Measurements from ENCODE around the gene RPS3.

Gene RPS3

DNA sequence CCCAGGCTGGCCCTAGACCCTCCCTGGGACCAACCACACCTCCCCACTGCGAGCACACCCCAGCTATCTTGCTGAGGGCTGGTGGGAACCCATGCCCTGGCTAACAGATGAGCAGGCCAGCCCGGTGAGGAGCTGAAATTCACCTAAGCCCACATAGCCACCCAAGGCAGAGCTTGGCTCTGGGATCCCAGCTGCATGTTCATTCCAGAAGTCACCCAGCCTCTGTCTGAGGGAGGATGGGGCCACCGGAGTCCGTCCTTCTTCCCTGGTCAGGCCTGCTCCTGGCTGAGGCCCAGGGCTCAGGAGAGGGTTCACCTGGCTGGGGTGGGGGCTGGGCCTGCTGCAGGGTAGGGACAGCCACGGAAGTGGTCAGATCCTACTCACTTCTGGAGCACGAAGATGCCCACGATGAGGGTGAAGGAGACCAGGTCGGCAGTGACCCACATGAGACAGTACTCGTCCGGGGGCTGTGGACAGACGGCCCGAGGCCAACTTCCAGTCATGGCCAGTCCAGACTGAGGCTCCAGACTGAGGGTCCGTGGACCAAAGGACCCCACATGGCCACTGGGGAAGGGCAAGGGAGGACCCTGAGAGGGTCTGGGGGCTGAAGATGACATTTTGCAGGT lies 40.3 kb downstream of the RPS3 start:
- H3K4me3 ChIP-seq (ENCODE audit: low read depth, low read length), result no peak overlapping the region
- TF ChIP-seq, protein P1, sequence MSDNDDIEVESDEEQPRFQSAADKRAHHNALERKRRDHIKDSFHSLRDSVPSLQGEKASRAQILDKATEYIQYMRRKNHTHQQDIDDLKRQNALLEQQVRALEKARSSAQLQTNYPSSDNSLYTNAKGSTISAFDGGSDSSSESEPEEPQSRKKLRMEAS (IDR thresholded peaks at IDR 0.05; ENCODE audit: low read depth, low read length), result no peak
- TF ChIP-seq MYC (IDR thresholded peaks at IDR 0.05; ENCODE audit: low read depth, low read length) (no peak), POLR2A (IDR thresholded peaks at IDR 0.05; ENCODE audit: extremely low read depth, insufficient read length) (no peak)
- TF ChIP-seq, protein P2, sequence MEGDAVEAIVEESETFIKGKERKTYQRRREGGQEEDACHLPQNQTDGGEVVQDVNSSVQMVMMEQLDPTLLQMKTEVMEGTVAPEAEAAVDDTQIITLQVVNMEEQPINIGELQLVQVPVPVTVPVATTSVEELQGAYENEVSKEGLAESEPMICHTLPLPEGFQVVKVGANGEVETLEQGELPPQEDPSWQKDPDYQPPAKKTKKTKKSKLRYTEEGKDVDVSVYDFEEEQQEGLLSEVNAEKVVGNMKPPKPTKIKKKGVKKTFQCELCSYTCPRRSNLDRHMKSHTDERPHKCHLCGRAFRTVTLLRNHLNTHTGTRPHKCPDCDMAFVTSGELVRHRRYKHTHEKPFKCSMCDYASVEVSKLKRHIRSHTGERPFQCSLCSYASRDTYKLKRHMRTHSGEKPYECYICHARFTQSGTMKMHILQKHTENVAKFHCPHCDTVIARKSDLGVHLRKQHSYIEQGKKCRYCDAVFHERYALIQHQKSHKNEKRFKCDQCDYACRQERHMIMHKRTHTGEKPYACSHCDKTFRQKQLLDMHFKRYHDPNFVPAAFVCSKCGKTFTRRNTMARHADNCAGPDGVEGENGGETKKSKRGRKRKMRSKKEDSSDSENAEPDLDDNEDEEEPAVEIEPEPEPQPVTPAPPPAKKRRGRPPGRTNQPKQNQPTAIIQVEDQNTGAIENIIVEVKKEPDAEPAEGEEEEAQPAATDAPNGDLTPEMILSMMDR (IDR thresholded peaks at IDR 0.05; ENCODE audit: low read depth, low read length), result no peak
- no peak for DNase-seq (ENCODE audit: low read depth)

DNA sequence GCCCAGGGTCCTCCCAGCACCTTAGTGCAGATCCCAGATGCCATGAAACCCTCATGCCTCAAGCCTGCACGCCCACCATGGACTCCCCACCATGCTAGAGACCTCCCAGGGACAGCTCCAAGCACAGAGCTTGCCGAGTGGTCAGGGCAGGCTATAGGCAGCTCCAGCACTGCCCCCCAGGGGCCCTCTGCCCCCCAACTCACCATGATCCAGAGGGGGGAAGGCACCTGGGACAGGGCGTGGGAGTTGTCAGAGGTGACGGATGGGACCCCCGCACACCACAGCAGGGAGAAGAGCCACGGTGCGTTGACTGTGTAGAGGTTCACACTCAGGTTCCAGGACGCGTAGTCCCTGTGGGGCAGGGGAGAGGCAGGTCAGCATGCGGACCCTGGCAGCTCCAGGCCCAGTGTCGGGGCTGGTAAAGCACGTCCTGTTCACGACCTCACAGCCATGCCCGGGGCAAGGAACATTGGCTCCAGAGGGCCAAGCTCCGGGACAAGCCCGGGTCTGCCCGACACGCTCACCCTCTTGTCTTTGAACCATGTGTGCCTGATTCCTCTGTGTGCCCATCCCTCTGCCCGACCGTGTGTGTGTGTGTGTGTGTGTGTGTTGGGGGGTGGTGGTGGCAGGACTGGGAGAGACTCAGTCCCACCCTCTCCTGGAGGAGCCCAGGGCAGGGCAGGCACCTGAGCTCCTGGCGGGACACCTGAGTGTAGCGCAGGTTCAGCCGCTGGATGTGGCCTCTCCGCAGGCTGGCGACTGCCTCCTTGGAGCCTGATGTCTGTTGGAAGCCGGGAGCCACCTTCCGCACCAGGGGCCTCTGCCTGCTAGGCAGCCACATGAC lies 41.9 kb downstream of the RPS3 start:
- no peak overlapping the region for H3K4me3 ChIP-seq (ENCODE audit: low read depth, low read length)
- TF ChIP-seq, protein P1 (IDR thresholded peaks at IDR 0.05; ENCODE audit: low read depth, low read length), result no peak
- TF ChIP-seq, protein P2 (IDR thresholded peaks at IDR 0.05; ENCODE audit: low read depth, low read length), result no peak
- TF ChIP-seq POLR2A (IDR thresholded peaks at IDR 0.05; ENCODE audit: extremely low read depth, insufficient read length) (no peak), MYC (IDR thresholded peaks at IDR 0.05; ENCODE audit: low read depth, low read length) (no peak)
- DNase-seq (ENCODE audit: low read depth), result no peak

DNA sequence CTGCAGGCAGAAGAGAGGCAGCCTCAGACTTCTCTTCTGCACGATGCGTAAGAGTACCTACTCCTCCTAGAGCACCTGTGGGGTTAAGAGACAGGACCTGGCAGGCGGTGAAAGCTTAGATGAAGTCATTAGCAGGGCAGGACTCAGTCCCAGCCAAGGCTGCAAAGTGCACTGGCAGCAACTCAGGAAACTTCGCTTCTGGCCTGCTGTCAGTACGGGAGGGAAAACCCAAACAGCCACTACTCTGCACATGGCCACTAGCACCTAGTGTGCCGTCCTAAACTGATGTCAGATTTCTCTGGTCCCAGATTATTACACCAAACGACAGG lies 42.5 kb downstream of the RPS3 start:
- TF ChIP-seq, protein P1 (IDR thresholded peaks at IDR 0.05; ENCODE audit: low read depth, low read length), result no peak
- TF ChIP-seq, protein P2 (IDR thresholded peaks at IDR 0.05; ENCODE audit: low read depth, low read length), result no peak
- TF ChIP-seq MYC (IDR thresholded peaks at IDR 0.05; ENCODE audit: low read depth, low read length), result no peak
- no peak for TF ChIP-seq POLR2A (IDR thresholded peaks at IDR 0.05; ENCODE audit: extremely low read depth, insufficient read length)
- H3K4me3 ChIP-seq (ENCODE audit: low read depth, low read length), result no peak overlapping the region
- no peak for DNase-seq (ENCODE audit: low read depth)

DNA sequence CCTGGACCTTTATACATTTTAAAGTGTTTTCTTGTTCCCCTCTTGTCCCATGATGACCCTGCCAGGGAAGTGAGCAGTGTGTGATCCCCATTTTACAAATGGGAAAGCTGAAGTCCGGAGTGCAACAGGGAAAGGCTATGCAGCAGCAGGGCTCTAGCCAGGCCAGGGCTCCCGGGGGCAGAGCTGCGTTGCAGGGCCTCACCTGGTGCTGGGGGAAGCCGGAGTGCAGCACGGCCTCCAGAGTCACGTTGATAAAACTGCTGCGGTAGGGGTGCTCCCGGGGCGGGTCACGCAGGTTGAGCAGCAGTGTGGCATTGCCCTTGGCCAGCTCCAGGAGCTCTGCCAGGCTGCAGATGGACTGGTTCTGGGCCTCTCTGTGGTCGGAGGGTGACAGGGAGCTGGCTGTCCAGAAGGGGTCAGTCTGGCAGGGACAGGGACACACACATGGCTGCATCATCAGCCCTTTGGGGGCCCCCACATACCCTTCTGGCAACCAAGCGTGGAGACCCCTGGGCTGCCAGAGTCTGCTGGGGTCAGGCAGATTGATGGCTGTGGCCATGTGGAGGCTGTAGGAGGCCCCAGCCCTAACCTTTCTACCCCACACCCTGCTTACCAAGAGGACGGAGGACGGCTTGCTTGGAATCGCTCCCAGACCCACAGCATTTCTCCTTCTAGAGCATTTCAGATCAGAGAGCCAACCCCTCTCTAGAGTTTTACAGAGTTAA lies 43.0 kb downstream of the RPS3 start:
- no peak for TF ChIP-seq MYC (IDR thresholded peaks at IDR 0.05; ENCODE audit: low read depth, low read length)
- no peak for TF ChIP-seq POLR2A (IDR thresholded peaks at IDR 0.05; ENCODE audit: extremely low read depth, insufficient read length)
- TF ChIP-seq, protein P1 (IDR thresholded peaks at IDR 0.05; ENCODE audit: low read depth, low read length), result no peak
- TF ChIP-seq, protein P2 (IDR thresholded peaks at IDR 0.05; ENCODE audit: low read depth, low read length), result no peak
- no peak overlapping the region for H3K4me3 ChIP-seq (ENCODE audit: low read depth, low read length)
- DNase-seq (ENCODE audit: low read depth), result no peak

DNA sequence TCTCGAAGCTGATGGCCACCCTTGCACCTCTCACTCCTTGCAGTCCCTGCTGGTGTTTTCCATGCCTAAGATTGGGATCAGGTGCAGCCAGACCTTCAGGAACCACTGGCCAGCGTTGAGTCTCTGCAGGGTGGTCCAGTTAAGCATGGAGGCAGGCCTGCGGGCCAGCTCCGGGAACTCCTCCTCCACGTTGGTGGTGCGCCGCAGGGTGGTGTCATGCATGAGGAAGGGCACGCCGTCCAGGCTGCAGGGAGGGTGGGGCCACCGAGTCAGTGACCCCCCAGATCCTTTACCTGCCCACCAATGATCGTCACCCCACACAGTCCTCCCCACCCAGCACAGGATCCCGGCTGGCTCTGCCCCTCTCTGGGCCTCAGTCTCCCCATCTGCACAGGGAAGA lies 43.7 kb downstream of the RPS3 start:
- TF ChIP-seq MYC (IDR thresholded peaks at IDR 0.05; ENCODE audit: low read depth, low read length) (no peak), POLR2A (IDR thresholded peaks at IDR 0.05; ENCODE audit: extremely low read depth, insufficient read length) (no peak)
- TF ChIP-seq, protein P2 (IDR thresholded peaks at IDR 0.05; ENCODE audit: low read depth, low read length), result no peak
- TF ChIP-seq, protein P1 (IDR thresholded peaks at IDR 0.05; ENCODE audit: low read depth, low read length), result no peak
- H3K4me3 ChIP-seq (ENCODE audit: low read depth, low read length), result no peak overlapping the region
- no peak for DNase-seq (ENCODE audit: low read depth)

All from NB4 (cell line).